H1 (cell line): ENCODE data around the gene XRRA1. TPM values are rescaled to one million over a fixed set of nuclear protein-coding genes. Genes with fewer than 3 reads are reported as not detected.
"Not testable (repeated sequence)": the region's sequence is repeated elsewhere in the genome, so short reads cannot be mapped to it uniquely, and the experiment has no call there.

Source experiments
- CTCF ChIA-PET: fragments of 300-600 bp; sonication (Branson Sonifier 250); formaldehyde crosslinking; loops from one replicate; lab custom pipeline; 2021; ENCODE audit not compliant: partially characterized antibody; lab: Charles Lee
- POLR2A ChIA-PET: fragments of 300-600 bp; sonication (Branson Sonifier 250); formaldehyde crosslinking; loops from one replicate; lab custom pipeline; 2021; ENCODE audit warnings: inconsistent platforms; ENCODE audit not compliant: partially characterized antibody; lab: Charles Lee
- DNase-seq, 2 experiments: peaks; one replicate each; pipeline versions ENCODE4 v3.0.0 to v3.0.0-alpha.2; 2010 to 2022; ENCODE audit warnings: low spot score in 2 of 2, low read depth in 1 of 2, mixed read lengths in 1 of 2
- FAIRE-seq: peaks from 2 replicates; lab custom pipeline; 2011; peaks lifted over from hg19 to GRCh38; lab: Jason Lieb, UNC
- H2AFZ ChIP-seq: 2 replicates; pipeline ENCODE4 v1.8.1; 2012; ENCODE audit warnings: low read length, inconsistent platforms
- H2AK5ac ChIP-seq: 2 replicates; pipeline ENCODE4 v1.6.1; 2013; ENCODE audit warnings: low read depth, low read length
- H2BK120ac ChIP-seq: replicated peaks from 2 replicates; pipeline ENCODE3; 2013; ENCODE audit warnings: low read depth, low read length, inconsistent platforms
- H2BK12ac ChIP-seq: 2 replicates; pipeline ENCODE4 v1.6.1; 2013; ENCODE audit warnings: low read depth, low read length
- H2BK15ac ChIP-seq: 2 replicates; pipeline ENCODE4 v1.6.1; 2013; ENCODE audit warnings: low read length
- H2BK20ac ChIP-seq: 2 replicates; pipeline ENCODE4 v1.6.1; 2013; ENCODE audit warnings: low read length
- H2BK5ac ChIP-seq: 2 replicates; pipeline ENCODE4 v1.6.1; 2013; ENCODE audit warnings: low read depth, low read length
- H3K14ac ChIP-seq: 2 replicates; pipeline ENCODE4 v1.6.1; 2013; ENCODE audit warnings: inconsistent platforms; ENCODE audit not compliant: insufficient read length
- H3K18ac ChIP-seq: 2 replicates; pipeline ENCODE4 v1.6.1; 2013; ENCODE audit warnings: low read length; ENCODE audit errors: extremely low read depth
- H3K23ac ChIP-seq: 2 replicates; pipeline ENCODE4 v1.6.1; 2013; ENCODE audit warnings: inconsistent platforms; ENCODE audit not compliant: insufficient read length
- H3K23me2 ChIP-seq: 2 replicates; pipeline ENCODE4 v1.6.1; 2013; ENCODE audit warnings: low read depth, low read length
- H3K27ac ChIP-seq: 2 replicates; pipeline ENCODE4 v1.6.1; 2011; ENCODE audit warnings: low read depth, low read length, inconsistent platforms
- H3K27me3 ChIP-seq, 4 experiments: replicated peaks in 1 of 4; 1 replicate in 1 of 4; 2 replicates in 3 of 4; pipeline versions ENCODE4 v1.6.1 to v1.8.1; 2011 to 2013; ENCODE audit warnings: low read length in 3 of 4, mild to moderate bottlenecking in 3 of 4, inconsistent platforms in 2 of 4, mixed read lengths in 2 of 4, moderate library complexity in 1 of 4; ENCODE audit not compliant: control insufficient read depth in 3 of 4, insufficient read depth in 3 of 4; ENCODE audit errors: extremely low read depth in 1 of 4
- H3K36me3 ChIP-seq, 4 experiments: 2 replicates each; pipeline versions ENCODE4 v1.6.1 to v1.8.1; 2011 to 2013; ENCODE audit warnings: mild to moderate bottlenecking in 4 of 4, low read length in 3 of 4, moderate library complexity in 2 of 4, control low read depth in 1 of 4, inconsistent platforms in 1 of 4; ENCODE audit not compliant: insufficient read depth in 4 of 4, control insufficient read depth in 2 of 4
- H3K4ac ChIP-seq: replicated peaks from 2 replicates; pipeline ENCODE3; 2013; ENCODE audit warnings: low read length, low read depth, mixed read lengths, inconsistent platforms; ENCODE audit not compliant: insufficient read length
- H3K4me1 ChIP-seq, 4 experiments: replicated peaks in 1 of 4; 1 replicate in 1 of 4; 2 replicates in 3 of 4; pipeline versions ENCODE4 v1.6.1 to v1.8.1; 2011 to 2013; ENCODE audit warnings: low read length in 3 of 4, inconsistent platforms in 2 of 4, mixed read lengths in 1 of 4; ENCODE audit not compliant: insufficient read depth in 4 of 4, control insufficient read depth in 3 of 4
- H3K4me2 ChIP-seq, 2 experiments: 2 replicates each; pipeline versions ENCODE4 v1.6.1 to v1.8.1; 2011 to 2013; ENCODE audit warnings: low read depth in 2 of 2, low read length in 2 of 2, control low read depth in 1 of 2, inconsistent platforms in 1 of 2, mild to moderate bottlenecking in 1 of 2; ENCODE audit not compliant: insufficient read depth in 1 of 2
- H3K4me3 ChIP-seq, 4 experiments: fragments of 200-600, 300-600 bp in 1 of 4; sonication (generic), shearing (Covaris generic), sonication (Bioruptor Twin) in 1 of 4; 2 replicates each; pipeline versions ENCODE4 v1.5.1 to v1.8.1; 2011 to 2016; ENCODE audit warnings: low read length in 4 of 4, low read depth in 3 of 4, control low read depth in 2 of 4, inconsistent platforms in 2 of 4, mild to moderate bottlenecking in 2 of 4, mixed read lengths in 1 of 4, moderate library complexity in 1 of 4; ENCODE audit not compliant: insufficient read depth in 2 of 4; ENCODE audit errors: extremely low read depth in 1 of 4
- H3K56ac ChIP-seq: replicated peaks from 2 replicates; pipeline ENCODE3; 2013; ENCODE audit warnings: low read depth, mild to moderate bottlenecking, mixed read lengths, low read length, inconsistent platforms; ENCODE audit not compliant: insufficient read length
- H3K79me1 ChIP-seq: 2 replicates; pipeline ENCODE4 v1.6.1; 2013; ENCODE audit warnings: low read depth, low read length, control low read depth
- H3K79me2 ChIP-seq, 2 experiments: 2 replicates each; pipeline versions ENCODE4 v1.6.1 to v1.8.1; 2012 to 2013; ENCODE audit warnings: low read length in 2 of 2, mild to moderate bottlenecking in 2 of 2, inconsistent platforms in 1 of 2; ENCODE audit not compliant: insufficient read depth in 2 of 2, control insufficient read depth in 1 of 2
- H3K9ac ChIP-seq, 4 experiments: replicated peaks in 1 of 4; 1 replicate in 1 of 4; 2 replicates in 3 of 4; pipeline versions ENCODE4 v1.6.1 to v1.8.1; 2011 to 2013; ENCODE audit warnings: low read depth in 3 of 4, low read length in 3 of 4, control low read depth in 2 of 4, mild to moderate bottlenecking in 2 of 4, moderate library complexity in 2 of 4, inconsistent platforms in 1 of 4; ENCODE audit errors: extremely low read depth in 1 of 4
- H3K9me3 ChIP-seq, 2 experiments: 2 replicates each; pipeline versions ENCODE4 v1.6.1 to v1.8.1; 2012 to 2013; ENCODE audit warnings: mild to moderate bottlenecking in 2 of 2, moderate library complexity in 2 of 2, control low read depth in 1 of 2, inconsistent platforms in 1 of 2, low read depth in 1 of 2, low read length in 1 of 2, mixed read lengths in 1 of 2; ENCODE audit not compliant: insufficient read depth in 2 of 2
- H4K20me1 ChIP-seq, 2 experiments: replicated peaks in 1 of 2; 2 replicates each; pipeline versions ENCODE3 to v1.8.1; 2011 to 2013; ENCODE audit warnings: inconsistent platforms in 2 of 2, low read length in 2 of 2, mild to moderate bottlenecking in 1 of 2; ENCODE audit not compliant: insufficient read depth in 2 of 2, control insufficient read depth in 1 of 2
- H4K5ac ChIP-seq: 2 replicates; pipeline ENCODE4 v1.6.1; 2013; ENCODE audit warnings: low read length, low read depth, mixed read lengths, inconsistent platforms; ENCODE audit not compliant: insufficient read length
- H4K8ac ChIP-seq: 2 replicates; pipeline ENCODE4 v1.8.0; 2013; ENCODE audit warnings: mild to moderate bottlenecking, moderate library complexity, low read length, inconsistent platforms; ENCODE audit not compliant: insufficient read depth; ENCODE audit errors: extremely low read depth
- H4K91ac ChIP-seq: replicated peaks from 2 replicates; pipeline ENCODE3; 2013; ENCODE audit warnings: low read length, mixed read lengths, inconsistent platforms; ENCODE audit not compliant: insufficient read length
- WGBS, 2 experiments: shearing (Covaris generic) in 1 of 2; methylation state at CpG; one replicate each; pipeline versions ENCODE4 v1.1.6 to v1.1.7; 2013 to 2015; ENCODE audit warnings: low lambda C conversion rate in 2 of 2, mixed read lengths in 2 of 2, inconsistent platforms in 1 of 2, low coverage in 1 of 2, missing lambda C conversion rate in 1 of 2; ENCODE audit not compliant: insufficient replicate concordance in 2 of 2, insufficient coverage in 1 of 2, insufficient read length in 1 of 2; ENCODE audit errors: extremely low coverage in 1 of 2, missing lambda C conversion rate in 1 of 2; 5-methylcytosine and 5-hydroxymethylcytosine counted together
- polyA plus RNA-seq, 7 experiments: library from polyadenylated mRNA; depleted of rRNA in 3 of 7; stranded (reverse) in 5 of 7; unstranded in 2 of 7; fragments of >200 nt in 5 of 7; fragments of 200-250 nt in 2 of 7; gene quantifications; 1 replicate in 5 of 7; 2 replicates in 1 of 7; 4 replicates in 1 of 7; pipeline versions ENCODE4 v1.2.1 to v1.2.3, GENCODE V29; 2011 to 2013; ENCODE audit warnings: missing spikeins in 2 of 7, mixed read lengths in 2 of 7
- total RNA-seq: library from RNA; stranded (reverse); fragmentation: NEBNext Ultra II Directional; extraction: Animal tissue kit (Norgen Biotek cat#: 25700); gene quantifications from 2 replicates; pipeline ENCODE4 v1.2.1, GENCODE V29; 2021

Gene XRRA1
- total and polyA plus RNA-seq, 2 of the 8 experiments (the other 6 are each of a cell fraction or from before 2014, with no cell fraction given) = 2.1 to 7.1 TPM

DNA sequence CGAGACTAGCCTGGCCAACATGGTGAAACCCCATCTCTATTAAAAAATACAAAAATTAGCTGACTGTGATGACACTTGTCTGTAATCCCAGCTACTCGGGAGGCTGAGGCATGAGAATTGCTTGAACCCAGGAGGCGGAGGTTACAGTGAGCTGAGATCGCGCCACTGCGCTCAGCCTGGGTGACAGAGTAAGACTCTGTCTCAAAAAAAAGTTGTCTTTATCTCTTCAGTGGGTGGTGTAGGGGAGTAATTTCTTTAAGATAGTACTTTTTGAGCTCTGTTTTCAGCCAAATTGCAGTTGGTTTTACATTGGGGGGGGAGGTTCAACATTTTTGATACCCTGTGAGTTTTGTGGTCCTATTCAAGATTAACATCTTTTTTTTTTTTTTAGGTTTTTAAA is 11.2 kb upstream of the XRRA1 start:
- H2BK15ac ChIP-seq, H3K4me1 ChIP-seq, H3K9ac ChIP-seq, H3K23ac ChIP-seq, H3K4me2 ChIP-seq, H3K27me3 ChIP-seq, H2BK12ac ChIP-seq, H3K18ac ChIP-seq, H4K5ac ChIP-seq, H3K14ac ChIP-seq, H4K8ac ChIP-seq, FAIRE-seq, DNase-seq, H3K23me2 ChIP-seq, H2BK120ac ChIP-seq, H3K56ac ChIP-seq, H2AK5ac ChIP-seq, H2AFZ ChIP-seq, H3K27ac ChIP-seq, H4K91ac ChIP-seq, H3K4me3 ChIP-seq, H3K9me3 ChIP-seq, H3K4ac ChIP-seq, H3K79me1 ChIP-seq, H2BK20ac ChIP-seq, H2BK5ac ChIP-seq: not testable (repeated sequence)
- ChIA-PET POLR2A (interaction anchor here (1.6 kb wide), 1 partner anchor 10 kb away, joined by 4 read pairs; no protein-coding TSS in a partner anchor), CTCF (interaction anchor here (1.2 kb wide), 1 partner anchor 14 kb away, joined by 3 read pairs; no protein-coding TSS in a partner anchor)
- Histone ChIP-seq H3K36me3 (peaks cover 0 to 16% (median under 1%) of the 10 kb centered on the region in 4 experiments; a peak in 1 of 8 replicates), H3K79me2 (peaks cover 3 to 96% of the 10 kb centered on the region in 2 experiments; a peak in 3 of 4 replicates), H4K20me1 (peaks cover 15% of the 10 kb centered on the region in 2 experiments)
- WGBS, 2 experiments = 98% methylated on average over 6 of the region's 6 CpGs; no CpG with 5 or more reads in 1 of the 2 experiments
